Right lobe of liver (tissue), 4 donors: Measurements from ENCODE around the gene GFRA1.

Experiments used
- CTCF ChIP-seq, 4 donors: fragments of 200-600 bp in 3 of 4; fragments of 450-650 bp in 1 of 4; IDR thresholded peaks; one replicate each; pipeline versions ENCODE4 v1.5.1 to v1.8.0; 2016 to 2022; ENCODE audit warnings: antibody characterized with exemption in 4 of 4, mild to moderate bottlenecking in 2 of 4
- POLR2A ChIP-seq: fragments of 450-650 bp; IDR thresholded peaks from one replicate; pipeline ENCODE4 v1.6.1; 2017; ENCODE audit warnings: antibody characterized with exemption, mild to moderate bottlenecking
- donor health status: DM: no; HTN: no; CAD: no.
- donor health status: DM: no; HTN: no; CAD: no.
- donor health status: DM: no; HTN: yes; CAD: no.

DNA sequence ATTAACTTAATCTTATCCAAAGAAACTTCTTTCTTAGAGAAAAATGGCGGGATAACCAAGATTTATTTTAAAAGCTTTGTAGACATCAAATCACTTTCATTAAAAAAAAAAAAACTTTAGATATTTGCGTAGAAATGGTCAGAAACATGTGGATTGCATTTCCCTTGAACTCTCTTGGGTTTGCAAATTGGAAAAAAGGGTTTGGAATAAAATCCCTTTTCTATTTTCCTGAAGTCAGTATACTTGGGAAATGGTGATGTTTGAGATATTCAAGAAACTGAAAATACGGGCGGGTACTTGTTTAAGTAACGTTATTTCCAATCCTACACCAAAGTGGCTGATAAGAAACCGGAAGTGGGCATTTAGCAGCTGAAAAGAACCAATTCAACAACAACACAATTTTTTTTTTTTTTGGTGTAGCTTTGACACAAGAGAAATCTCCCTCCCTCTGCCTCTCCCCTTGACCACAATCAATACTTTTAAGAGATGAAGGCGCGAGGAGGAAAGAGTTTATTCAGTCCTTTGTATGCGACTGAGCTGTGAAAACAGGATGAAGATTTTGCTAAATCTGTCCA lies 13.7 kb upstream of the GFRA1 start:
- TF ChIP-seq CTCF (IDR thresholded peaks at IDR 0.05) (no peak), POLR2A (no peak)
